Measurements from ENCODE around the gene SEPTIN3.

- TF ChIP-seq ZFX (IDR thresholded peaks at IDR 0.05): no peak
- no peak for TF ChIP-seq CTCF (conservative IDR thresholded peaks at IDR 0.05)
Observed at GRCh38 chr22:41974691-41975290, 5.5 kb downstream of the SEPTIN3 start.

All from C4-2B (cell line).